NCI-H2107 treated with DMSO at 0.1 percent for 48 hours (cell line): ENCODE measurements around the gene CLN6.
"Not testable (repeated sequence)": the region's sequence is repeated elsewhere in the genome, so short reads cannot be mapped to it uniquely, and the experiment has no call there.

Experiments
- DNase-seq: peaks from one replicate; lab custom pipeline; 2025; ENCODE audit not compliant: unreplicated experiment; lab: John Stamatoyannopoulos, UW

Gene CLN6

GRCh38 chr15:68192117-68192516 is 37.4 kb downstream of the CLN6 start:
- no peak for DNase-seq

DNA sequence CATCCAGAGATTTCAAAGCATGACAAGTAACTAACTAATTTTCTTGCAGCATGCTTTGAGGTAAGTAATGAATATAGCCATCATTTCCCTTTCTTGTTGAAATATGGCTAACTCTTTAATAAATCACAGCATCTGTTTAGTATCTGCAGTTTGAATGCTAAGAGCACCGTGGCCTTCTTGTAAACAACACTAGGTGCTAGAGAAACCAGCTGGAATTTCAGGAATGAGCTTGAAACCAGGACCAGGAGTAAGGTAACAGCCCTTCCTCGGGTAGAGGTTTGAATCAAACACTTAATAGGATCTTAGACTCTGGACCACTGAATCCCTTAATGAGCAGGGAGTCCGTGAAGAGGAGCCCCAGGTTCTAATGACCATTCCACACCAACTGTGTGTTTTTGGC is 38.0 kb downstream of the CLN6 start:
- DNase-seq = no peak

DNA sequence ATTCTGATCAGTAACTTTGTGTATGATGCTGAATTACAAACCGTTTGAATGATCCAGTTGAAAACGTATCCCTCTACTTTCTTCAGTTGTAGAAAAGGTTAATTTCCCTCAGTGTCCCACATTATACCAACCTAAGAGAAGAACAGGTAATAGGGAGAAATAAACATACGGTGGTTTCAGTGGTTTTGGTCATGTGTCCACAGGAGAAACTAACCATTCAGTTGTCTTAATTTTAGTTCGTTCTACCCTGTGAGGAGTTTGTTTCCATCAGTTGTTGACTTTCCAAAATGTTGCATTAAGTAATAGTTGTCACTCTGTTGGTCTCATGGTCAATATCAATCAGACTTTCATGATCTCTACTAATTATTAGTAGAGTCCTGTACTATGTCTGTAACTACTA is 39.5 kb downstream of the CLN6 start:
- DNase-seq = no peak

DNA sequence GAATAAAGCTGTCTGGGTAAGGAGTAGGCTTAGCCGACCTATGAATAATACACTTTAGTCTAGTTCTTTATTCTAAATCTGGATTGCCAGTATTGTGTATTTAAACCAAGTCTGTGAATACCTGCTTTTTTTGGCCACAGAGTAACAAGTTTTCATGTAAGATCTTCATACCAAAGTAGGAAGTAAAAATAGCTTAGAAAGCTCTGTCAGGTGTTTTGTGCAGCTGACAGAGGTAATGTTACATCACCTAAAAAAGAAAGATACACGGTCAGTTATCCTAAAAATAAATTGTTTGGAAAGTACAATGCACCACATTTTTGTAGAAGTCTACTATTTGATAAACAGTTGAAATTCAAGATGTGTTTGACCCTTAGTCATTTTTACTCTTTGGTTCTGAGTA is 40.9 kb downstream of the CLN6 start:
- no peak for DNase-seq

DNA sequence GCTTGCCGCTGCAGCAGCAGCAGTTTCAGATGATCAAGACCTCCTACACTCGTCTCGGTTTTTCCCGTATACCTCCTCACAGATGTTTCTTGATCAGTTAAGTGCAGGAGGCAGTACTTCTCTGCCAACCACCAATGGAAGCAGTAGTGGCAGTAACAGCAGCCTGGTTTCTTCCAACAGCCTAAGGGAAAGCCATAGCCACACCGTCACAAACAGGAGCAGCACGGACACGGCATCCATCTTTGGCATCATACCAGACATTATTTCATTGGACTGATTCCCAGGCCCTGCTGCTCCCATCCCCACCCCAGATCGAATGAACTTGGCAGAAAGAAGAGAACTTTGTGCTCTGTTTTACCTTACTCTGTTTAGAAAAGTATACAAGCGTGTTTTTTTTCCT is 42.0 kb downstream of the CLN6 start:
- no peak for DNase-seq

DNA sequence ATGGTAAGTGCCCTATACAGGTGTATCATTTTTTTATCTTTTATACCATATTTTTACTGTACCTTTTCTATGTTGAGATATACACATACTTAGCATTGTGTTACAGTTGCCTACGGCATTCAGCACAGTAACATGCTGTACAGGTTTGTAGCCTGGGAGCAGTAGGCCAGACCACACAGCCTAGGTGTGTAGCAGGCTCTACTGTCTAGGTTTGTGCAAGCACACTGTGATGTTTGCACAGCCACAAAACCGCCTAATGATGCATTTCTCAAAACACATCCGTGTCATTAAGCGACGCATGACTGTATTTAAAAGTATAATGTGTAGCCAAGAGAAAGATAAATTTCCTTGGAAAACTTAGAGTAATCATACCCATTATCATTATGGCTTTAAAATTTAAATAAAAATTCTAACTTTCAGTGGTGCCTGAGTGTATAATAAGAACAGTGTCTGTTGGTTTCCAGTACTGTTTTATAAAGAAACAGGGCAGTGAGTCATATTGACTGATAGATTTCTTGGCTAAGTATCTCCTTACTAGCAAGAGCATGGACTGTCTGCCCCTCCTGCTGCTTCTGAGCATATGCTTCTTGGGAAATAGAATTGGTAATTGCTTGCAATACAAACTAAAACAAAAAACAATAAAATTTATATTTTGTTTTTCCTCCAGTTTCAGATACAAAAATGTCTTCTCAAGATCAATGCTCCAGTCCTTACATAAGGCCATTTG is 42.7 kb downstream of the CLN6 start:
- no peak for DNase-seq

DNA sequence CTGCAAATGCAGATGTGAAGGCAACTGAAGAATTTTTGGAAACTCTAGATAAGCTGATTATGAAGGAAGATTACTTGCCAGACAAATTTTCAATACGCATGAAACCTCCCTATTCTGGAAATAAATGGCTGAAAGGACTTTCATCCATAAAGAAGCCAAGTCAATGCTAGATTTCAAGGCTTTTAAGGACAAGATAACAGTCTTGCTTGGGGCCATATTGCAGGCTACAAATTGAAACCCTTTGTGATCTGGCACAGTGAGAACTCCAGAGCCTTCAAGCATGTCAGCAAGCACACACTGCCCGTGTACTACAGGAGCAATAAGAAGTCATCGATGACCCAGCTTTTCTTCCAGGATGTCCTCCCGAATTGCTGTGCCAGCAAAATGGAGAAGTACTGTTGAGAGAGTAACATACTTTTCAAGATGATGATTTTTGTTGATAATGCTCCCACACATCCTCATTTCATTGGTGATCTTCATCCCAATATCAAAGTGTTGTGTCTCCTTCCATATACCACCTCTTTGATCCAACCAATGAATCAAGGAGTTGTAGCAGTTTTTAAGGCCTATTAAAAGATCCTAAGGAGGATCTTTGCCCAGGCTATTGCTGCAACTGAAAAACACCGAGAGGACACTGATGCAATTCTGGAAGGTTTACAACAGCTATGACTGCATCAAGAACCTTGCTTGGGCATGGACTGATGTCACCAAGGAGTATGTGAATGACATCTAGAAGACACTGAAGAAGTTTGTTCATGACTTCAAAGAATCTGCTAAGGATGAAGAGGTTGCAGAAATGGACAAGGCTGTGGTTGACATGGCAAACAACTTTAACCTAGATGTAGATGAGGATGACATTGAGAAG is 44.7 kb downstream of the CLN6 start:
- DNase-seq = no peak

DNA sequence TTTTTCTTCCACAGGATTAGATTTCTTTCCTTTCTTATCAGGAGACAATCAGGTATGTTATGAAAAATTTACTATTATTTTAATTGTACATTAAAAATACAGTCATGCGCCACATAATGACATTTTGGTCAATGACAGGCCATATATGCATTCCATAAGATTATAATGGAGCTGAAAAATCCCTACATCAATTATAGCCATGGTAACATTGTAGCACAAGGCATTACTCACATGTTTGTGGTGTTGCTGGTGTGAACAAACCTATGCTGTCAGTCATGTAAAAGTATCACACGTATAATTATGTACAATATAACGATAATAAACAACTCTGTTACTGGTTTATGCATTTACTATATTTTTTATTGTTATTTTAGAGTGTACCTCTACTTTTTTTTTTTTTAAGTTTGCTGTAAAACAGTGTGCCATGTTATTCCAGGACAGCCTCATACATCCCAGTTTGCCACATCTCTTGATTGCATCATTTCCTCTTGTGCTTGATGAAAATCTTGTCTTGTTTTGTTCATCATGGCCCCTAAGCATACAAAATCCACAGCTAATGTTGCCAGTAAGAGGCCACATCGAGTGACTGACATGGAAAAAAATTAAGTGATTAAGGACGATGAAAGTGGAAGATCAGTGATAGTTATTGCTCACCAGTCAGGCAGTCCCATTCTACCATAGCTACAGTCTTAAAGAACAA is 45.8 kb downstream of the CLN6 start:
- no peak for DNase-seq

DNA sequence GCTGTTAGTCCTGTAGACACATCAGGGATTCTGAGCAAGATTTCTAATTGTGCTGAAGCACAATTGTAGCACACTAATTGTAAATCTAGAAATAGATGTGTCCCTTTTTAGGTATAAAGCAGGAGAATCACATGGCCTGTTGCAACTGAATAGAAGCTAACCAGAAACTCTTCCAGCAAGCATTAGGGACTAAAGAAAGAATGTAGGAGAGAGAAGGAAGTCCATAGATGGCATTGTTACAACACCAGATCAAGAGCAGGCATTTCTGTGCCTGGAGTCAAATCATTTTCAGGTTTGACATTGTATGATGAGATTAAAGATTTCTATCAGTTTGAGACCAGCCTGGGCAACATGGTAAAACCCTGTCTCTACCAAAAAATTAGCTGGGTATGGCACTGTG is 51.8 kb downstream of the CLN6 start:
- no peak for DNase-seq

DNA sequence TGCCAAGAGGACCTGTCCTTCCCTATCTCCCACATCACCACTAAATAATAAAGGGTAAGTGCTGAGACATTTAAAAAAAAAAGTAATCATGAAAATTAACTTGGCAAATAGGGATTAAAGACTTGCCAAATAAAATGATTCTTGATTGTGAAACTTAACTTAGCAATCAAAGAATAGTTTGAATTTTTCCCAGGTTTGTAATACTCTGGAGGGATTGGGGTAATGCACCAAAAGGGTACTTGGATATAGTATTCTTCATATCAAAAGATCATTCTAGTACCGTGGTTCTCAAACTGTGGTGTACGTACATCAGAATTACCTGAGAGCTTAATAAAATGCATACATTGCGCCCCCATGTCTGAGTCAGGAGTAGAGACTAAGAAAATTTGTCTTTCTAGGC is 52.9 kb downstream of the CLN6 start:
- no peak for DNase-seq

- DNase-seq = no peak
Observed at GRCh38 chr15:68175526-68175925, 54.0 kb downstream of the CLN6 start.

DNA sequence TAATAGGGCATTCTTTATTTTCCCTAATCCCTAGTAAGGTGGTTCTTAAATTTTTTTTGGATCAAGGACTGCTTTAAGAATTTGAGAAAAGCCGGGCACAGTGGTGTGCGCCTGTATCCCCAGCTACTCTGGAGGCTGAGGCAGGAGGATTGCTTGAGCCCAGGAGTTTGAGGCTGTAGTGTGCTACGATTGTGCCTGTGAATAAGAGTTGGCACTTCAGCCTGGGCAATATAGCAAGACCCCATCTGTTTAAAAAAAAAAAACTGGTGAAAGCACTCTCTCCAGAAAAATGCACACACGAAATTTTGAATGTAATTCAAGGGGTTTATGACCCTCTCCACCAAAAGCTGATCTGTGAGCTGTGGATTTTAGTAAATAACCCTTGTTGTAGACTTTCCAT is 56.4 kb downstream of the CLN6 start:
- DNase-seq = no peak

DNA sequence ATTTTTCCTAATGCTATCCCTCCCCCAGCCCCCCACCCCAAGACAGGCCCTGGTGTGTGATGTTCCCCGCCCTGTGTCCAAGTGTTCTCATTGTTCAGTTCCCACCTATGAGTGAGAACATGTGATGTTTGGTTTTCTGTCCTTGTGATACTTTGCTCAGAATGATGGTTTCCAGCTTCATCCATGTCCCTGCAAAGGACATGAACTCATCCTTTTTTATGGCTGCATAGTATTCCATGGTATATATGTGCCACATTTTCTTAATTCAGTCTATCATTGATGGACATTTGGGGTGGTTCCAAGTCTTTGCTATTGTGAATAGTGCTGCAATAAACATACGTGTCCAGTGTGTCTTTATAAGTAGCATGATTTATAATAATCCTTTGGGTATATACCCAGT is 57.5 kb downstream of the CLN6 start:
- DNase-seq = not testable (repeated sequence)

DNA sequence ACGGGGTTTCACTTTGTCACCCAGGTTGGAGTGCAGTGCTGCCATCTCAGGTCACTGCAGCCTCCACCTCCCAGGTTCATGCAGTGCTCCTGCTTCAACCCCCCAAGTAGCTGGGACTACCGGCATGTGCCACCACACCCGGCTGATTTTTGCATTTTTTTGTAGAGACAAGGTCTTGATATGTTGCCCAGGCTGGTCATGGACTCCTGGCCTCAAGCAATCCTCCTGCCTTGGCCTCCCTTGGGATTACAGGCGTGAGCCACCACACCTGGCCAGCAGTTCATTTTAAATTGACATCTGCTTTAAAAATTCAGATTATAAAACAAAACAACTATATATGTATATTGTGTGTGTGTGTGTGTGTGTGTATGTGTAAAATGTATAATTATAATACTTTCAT is 62.7 kb downstream of the CLN6 start:
- DNase-seq = no peak

DNA sequence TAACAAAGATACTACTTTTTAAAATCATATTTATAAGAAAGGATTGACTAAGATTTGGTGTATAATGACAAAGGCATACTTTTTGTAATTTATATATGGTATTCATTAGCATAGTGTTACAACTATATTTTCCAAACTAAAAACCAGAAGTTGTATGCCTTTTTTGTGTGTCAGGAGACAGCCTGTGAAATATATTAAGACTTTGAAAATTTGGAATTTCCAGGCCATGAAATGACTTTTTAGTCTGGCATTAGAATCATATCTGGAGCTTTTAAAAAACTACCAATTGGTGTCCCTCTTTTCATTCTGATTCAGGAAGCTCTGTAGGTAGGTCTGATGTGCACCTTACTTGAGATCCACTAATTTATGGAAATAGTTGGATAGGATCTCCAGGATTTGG is 66.3 kb downstream of the CLN6 start:
- no peak for DNase-seq

GRCh38 chr15:68158046-68158628 is 71.4 kb downstream of the CLN6 start:
- no peak for DNase-seq

GRCh38 chr15:68157074-68157473 is 72.5 kb downstream of the CLN6 start:
- DNase-seq = no peak
